HG02678 (cell line): ENCODE measurements around the gene SSTR4.

ENCODE experiments used
- ATAC-seq: cut with Tn5 transposase; IDR thresholded peaks from one replicate; pipeline ENCODE4 v1.9.1; 2021; ENCODE audit warnings: mild to moderate bottlenecking, moderate library complexity; ENCODE audit not compliant: unreplicated experiment

The SSTR4 gene

DNA sequence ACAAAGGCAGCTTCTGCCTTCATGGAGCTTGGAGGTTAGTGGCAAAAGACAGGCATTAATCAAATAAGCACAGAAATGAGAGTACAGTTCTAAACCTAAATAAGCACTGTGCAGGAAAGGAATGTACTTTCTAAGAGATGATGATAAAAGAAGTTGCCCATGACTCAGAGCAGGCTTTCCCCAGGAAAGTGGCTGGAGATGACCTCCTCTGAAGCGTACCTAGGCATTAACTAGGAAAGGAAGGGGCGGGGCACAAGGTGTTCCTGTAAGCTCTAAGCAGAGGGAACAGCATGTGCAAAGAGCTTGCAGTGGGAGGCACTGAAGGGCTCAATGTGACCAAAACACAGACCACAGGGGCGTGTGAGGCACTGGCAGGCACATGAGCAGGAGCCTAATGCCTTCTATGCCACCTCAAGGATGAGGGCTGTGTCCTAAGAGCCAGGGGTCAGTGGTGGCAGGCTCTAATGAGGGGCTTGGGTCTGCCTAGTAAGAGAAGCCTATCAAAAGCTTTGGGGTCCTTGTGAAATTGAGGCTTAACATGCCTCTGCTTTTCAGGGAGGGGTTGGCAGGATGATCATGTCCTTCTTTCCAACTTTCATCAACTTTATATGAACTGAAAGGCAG lies 4.9 kb downstream of the SSTR4 start:
- no peak for ATAC-seq

- no peak for ATAC-seq
Observed at GRCh38 chr20:23042270-23042669, 7.2 kb downstream of the SSTR4 start.

GRCh38 chr20:23043376-23043775 lies 8.3 kb downstream of the SSTR4 start:
- ATAC-seq = no peak

DNA sequence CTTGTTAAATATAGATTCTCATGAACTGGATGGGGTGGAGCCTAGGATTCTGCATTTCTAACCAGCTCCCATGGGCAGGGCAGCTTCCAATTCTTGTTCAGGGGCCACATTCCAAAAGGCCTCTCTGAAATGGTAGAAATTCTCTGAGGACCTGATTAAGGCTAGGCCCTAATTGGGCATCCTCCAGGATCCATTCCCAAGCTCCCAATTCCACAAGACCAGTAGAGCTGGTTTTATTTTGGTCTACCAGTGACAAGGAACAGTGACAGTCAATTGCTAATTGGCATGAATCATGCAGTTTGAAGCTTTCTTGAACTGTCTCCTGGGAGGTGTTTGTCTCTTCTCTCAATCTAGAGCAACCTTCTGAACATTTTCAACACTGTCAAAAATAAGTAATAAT lies 11.3 kb downstream of the SSTR4 start:
- ATAC-seq = no peak

DNA sequence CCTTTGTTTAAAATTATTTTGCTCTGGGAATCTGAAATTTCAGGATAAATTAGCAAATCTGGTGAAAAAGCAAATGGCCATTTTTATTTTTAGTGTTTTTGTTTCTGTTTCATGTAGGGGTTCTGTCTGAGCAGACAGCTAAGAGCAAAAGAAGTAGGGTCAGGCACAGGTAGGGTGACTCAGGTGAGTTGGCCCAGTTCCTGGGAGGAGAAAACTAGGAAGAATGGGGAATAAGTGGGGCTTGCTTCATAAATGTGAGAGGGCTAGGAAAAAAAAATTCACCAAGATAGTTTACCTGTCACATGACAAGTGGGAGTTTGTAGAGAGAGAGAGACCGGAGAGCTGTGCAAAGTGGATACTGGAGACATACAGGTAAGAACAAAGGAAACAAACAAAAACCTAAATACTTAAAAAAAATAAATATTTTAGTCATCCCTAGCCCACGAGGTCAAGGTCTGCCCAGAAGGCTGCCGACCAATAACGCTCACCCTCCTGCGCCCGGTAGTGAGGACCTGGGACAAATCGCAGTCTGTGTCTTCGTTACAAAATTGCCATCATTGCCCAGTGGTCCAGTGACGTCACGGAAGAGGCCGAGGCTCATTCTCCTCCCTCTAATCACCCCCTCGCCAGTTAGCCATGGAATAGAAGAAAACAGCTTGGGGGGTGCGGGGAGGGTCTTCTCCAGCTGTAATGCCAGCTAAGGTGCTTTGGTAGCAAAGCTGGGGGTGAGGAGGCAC lies 12.1 kb downstream of the SSTR4 start:
- ATAC-seq = no peak

DNA sequence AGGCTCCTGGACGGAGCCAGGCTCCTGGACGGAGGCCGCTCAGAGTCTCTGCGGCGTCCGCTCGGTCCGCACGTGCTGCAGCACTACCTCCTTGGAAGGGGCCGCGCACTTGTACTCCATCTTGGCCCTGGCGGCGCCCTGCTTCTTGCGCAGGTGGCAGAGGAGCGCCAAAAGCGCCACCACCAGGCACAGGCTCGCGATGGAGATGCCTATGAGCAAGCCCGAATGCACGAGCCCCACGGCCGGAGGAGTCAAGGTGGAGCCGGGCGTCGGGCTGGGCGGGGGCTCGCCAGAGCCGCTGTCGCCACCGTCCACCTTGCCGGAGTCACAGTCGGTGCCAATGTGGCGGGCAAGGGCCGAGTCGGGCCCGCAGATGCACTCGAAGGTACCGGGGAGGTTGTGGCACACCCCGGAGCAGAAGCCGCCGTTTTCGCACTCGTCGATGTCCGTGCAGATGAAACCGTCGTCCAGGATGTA lies 12.7 kb downstream of the SSTR4 start:
- no peak for ATAC-seq

DNA sequence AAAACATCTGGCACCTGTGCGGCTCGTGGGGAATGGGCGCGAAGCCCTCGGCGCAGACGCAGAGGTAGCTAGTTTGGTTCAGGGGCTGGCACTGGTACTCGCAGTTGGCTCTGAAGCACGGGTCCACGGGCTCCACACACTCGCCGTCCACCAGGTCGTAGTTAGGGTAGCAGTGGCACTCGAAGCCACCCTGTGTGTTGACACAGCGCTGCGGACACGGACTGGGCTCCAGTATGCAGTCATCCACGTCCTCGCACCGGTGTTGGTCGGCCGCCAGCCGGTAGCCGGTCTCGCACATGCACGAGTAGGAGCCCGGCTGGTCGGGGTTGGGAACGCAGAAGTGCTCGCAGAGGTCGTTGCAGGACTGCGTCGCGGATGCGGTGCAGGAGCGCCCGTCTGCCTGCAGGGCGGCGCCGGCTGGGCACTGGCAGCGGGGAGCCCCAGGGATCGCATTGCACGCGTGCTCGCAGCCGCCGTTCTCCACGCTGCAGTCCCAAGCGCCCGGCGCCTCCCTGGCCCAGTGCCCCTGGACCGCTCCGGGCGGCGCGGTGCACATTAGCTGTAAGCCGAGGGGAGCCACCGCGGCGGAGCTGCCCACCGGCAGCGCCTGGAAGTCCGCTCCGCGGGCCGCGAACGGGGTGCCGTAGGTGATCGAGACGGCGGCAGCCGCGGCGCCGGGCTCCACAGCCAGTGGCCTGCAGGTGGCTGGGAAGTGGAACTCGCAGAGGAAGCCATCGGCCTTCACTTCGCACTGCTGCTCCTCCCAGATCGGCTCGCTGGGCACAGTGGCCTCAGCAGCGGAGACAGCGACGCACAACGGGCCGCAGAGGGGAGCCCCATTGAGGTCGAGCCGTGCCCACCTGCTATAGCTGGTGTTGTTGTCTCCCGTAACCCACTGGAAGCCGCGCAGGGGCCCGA lies 13.4 kb downstream of the SSTR4 start:
- no peak for ATAC-seq

- no peak for ATAC-seq
Observed at GRCh38 chr20:23049201-23050075, 14.3 kb downstream of the SSTR4 start, which contains the start of gene THBD. THBD (minus strand) TSS chr20:23049672; CDS start chr20:23049504, 168 bp downstream.

DNA sequence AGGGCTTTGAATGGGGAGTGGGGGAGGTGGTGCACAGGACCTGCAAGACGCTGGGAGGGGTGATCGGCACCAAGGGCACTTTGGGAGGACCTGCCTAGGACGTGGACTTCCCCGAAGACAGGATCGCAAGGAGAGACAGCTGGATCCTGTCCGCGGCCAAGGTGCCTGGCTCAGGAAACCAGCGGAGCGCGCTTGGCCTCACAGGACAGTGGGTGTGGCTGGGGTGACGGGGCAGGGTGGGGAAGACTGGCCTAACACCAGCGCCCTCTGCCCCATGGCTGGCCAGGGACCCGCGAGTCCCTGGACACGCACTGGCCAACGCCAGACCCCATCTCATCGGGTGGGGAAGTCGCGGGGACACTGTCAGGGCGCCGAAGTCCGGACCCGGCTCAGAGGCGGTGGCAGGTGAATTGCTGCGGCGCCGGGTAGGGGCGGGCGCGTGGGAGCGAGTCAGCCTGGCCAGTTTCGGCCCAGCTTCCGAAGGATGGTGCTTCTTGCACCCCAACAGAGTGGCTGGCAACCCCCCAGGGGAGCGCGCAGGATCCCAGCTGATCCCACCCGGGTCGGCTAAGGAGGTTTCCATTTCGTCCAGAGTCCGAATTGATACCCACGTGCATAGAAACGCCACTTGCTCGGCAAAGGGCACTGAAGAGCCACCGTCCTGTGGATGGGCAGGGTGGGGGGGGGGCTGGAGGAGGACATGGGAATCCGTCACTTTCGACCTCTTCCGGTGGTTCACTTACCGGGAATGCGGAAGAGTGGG lies 15.1 kb downstream of the SSTR4 start:
- no peak for ATAC-seq

DNA sequence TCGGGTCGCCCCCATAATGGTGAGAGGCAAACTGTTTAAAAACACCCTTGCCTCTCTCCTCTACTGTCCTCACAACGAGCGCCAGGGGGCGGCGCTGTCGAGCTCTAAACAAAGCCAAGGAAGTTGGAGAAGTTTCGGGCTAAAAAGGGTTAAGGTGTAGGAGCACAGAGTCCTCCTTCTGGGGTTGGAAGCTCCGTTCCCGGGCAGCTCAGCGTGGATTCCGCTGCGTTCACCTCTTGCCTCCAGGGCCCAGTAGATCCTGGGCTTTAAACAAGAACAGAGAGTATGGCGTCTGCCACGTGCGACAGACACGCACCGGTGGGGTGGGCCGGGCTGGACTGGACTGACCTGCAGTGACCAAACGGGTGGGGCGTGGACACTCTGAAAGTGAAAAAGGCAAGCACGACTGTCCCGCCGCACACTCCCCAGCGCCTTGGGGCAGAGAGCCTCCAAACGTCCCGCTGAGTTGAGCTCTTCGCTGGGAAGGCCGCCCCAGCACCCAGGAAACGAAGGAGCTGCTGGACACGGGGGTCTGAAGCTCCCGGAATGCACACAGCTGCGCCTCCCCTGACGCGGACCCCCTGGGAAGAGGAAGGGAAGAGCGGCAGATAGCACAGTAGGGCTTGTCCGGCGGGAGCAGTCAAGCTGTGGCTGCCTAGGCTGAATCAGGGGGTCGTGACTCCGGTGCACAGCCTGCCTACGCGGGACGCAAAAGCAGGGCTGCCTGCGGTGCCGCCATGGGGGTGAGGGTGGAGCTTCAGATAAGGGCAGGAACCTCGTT lies 15.9 kb downstream of the SSTR4 start:
- no peak for ATAC-seq

GRCh38 chr20:23052904-23053303 lies 17.8 kb downstream of the SSTR4 start:
- ATAC-seq = no peak

GRCh38 chr20:23058240-23058639 lies 23.1 kb downstream of the SSTR4 start:
- no peak for ATAC-seq

GRCh38 chr20:23059001-23059400 lies 23.9 kb downstream of the SSTR4 start:
- ATAC-seq = no peak

- ATAC-seq = no peak
Observed at GRCh38 chr20:23059846-23060245, 24.7 kb downstream of the SSTR4 start.

- ATAC-seq = no peak
Observed at GRCh38 chr20:23060629-23061028, 25.5 kb downstream of the SSTR4 start.

DNA sequence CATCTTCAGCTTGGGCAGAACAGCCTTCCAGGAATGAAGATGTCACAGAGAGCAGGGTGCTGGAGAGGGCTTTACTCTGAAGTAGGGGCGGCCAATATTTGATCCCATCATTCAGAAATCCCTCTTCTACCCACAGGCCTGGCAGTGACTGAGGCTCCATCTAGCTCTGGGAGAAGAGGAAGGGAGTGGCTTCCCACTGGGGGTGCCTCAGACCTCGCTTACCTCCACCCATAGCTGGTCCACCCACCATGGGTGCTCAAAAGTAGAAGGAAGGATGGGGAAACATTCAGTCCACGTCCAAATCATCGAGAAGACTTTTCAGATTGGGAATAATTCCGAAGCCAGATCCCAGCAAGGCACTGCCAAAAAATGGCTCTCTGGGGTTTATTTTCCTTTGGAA lies 26.1 kb downstream of the SSTR4 start:
- ATAC-seq = no peak

- no peak for ATAC-seq
Observed at GRCh38 chr20:23061734-23062561, 26.8 kb downstream of the SSTR4 start.

- no peak for ATAC-seq
Observed at GRCh38 chr20:23062632-23063031, 27.5 kb downstream of the SSTR4 start.
